Heart left ventricle (tissue), 16 donors: Measurements from ENCODE around the gene ENTPD1. TPM values are rescaled to one million over a fixed set of nuclear protein-coding genes. Genes with fewer than 3 reads are reported as not detected.

ENCODE experiments used
- ATAC-seq, 4 donors: fragments of 200-7000 bp; cut with Tn5 transposase; one replicate each; pipeline ENCODE4 v1.9.1; 2020 to 2022; ENCODE audit warnings: moderate library complexity in 4 of 4, mild to moderate bottlenecking in 3 of 4, moderate number of reproducible peaks in 1 of 4
- DNase-seq, 5 donors: peaks; one replicate each; pipeline ENCODE4 v3.0.0-alpha.2; 2020
- H3K27ac ChIP-seq, 12 donors: fragments of 200-600 bp; sonication (generic) in 4 of 12; one replicate each; pipeline versions ENCODE4 v1.5.0 to v1.8.0; 2016 to 2022; ENCODE audit warnings: mild to moderate bottlenecking in 2 of 12
- H3K27me3 ChIP-seq, 9 donors: fragments of 200-600 bp; sonication (generic) in 2 of 9; one replicate each; pipeline versions ENCODE4 v1.5.1 to v1.8.0; 2016 to 2022; ENCODE audit warnings: mild to moderate bottlenecking in 3 of 9
- H3K36me3 ChIP-seq, 9 donors: fragments of 200-600 bp; sonication (generic) in 2 of 9; one replicate each; pipeline versions ENCODE4 v1.5.0 to v1.8.0; 2018 to 2022; ENCODE audit warnings: mild to moderate bottlenecking in 2 of 9
- H3K4me1 ChIP-seq, 12 donors: fragments of 200-600 bp; sonication (generic) in 4 of 12; one replicate each; pipeline versions ENCODE4 v1.5.0 to v1.8.0; 2016 to 2022; ENCODE audit warnings: mild to moderate bottlenecking in 3 of 12
- H3K4me3 ChIP-seq, 12 donors: fragments of 200-600 bp; sonication (generic) in 4 of 12; one replicate each; pipeline versions ENCODE4 v1.5.0 to v1.8.0; 2017 to 2022; ENCODE audit warnings: mild to moderate bottlenecking in 9 of 12, moderate library complexity in 4 of 12
- H3K9me3 ChIP-seq, 12 donors: fragments of 200-600 bp; sonication (generic) in 4 of 12; one replicate each; pipeline versions ENCODE4 v1.5.0 to v1.8.0; 2016 to 2022; ENCODE audit warnings: mild to moderate bottlenecking in 1 of 12
- POLR2A ChIP-seq, 2 donors: fragments of 450-650 bp; IDR thresholded peaks; one replicate each; pipeline ENCODE4 v1.6.1; 2017; ENCODE audit warnings: antibody characterized with exemption in 2 of 2, mild to moderate bottlenecking in 2 of 2, moderate library complexity in 2 of 2
- WGBS, 4 donors: extraction: QIAGEN DNeasy Blood & Tissue Kit in 2 of 4; methylation state at CpG; one replicate each; pipeline versions ENCODE4 v1.1.5 to v1.1.7; 2013 to 2018; 5-methylcytosine and 5-hydroxymethylcytosine counted together
- intact Hi-C, 10 donors: fragments of 100-400 bp; cut with DNase I; formaldehyde crosslinking; loops; one replicate each; pipeline versions ENCODE4 v1.11.1 to v1.14.2; 2022
- polyA plus RNA-seq, 2 donors: library from polyadenylated mRNA; stranded (reverse); fragments of 200-250 nt; gene quantifications; one replicate each; pipeline ENCODE4 v1.2.3, GENCODE V29; 2013
- total RNA-seq, 9 donors: library from RNA; depleted of rRNA in 2 of 9; stranded (reverse); fragments of >200 nt in 2 of 9; fragmentation: NEBNext Ultra II Directional in 3 of 9; extraction: Animal tissue kit (Norgen Biotek cat#: 25700) in 3 of 9; gene quantifications; one replicate each; pipeline versions ENCODE4 v1.1.0 to v1.2.4, GENCODE V29; 2016 to 2023
- TF ChIP-seq, protein P1 (sequence below), 12 donors: fragments of 200-600 bp; sonication (generic) in 4 of 12; IDR thresholded peaks; one replicate each; pipeline versions ENCODE4 v1.5.0 to v1.8.0; 2018 to 2022; ENCODE audit warnings: antibody characterized with exemption in 12 of 12, mild to moderate bottlenecking in 5 of 12
- donor health status: ischemic (EF 13 %, LVEDD 7.1; RV severe dilation, severe dysfunction).
- donor health status: healthy with polysubstance abuse.
- donor health status: DM: no; HTN: yes; CAD: no.
- donor health status: DM: no; HTN: no; CAD: no.
- donor health status: ischemic (EF 25% LVEDD 6.9; RV normal size, moderate dysfunction).
- donor health status: ischemic (EF 25% LVEDD 5.7; RV mildly dilated, moderate dysfunction).
- donor health status: healthy.
- donor health status: DM: yes; HTN: yes; CAD: no.
- donor health status: ischemic (EF 35%, LVEDD 5.7; RV mildly dilated, moderate dysfunction).
- donor health status: nonischemic (EF 11% LVEDD 7.7; RV severe dilation, severe dysfunction).
- donor health status: DM: yes; HTN: yes; CAD: no.
- donor health status: PGD.
- donor health status: ischemic (EF 29% LVEDD 5.4; RV normal size, mild dysfunction).
- donor health status: nonischemic (EF 23%, LVEDD 6.1; RV moderate dilation, normal function).

ENTPD1 gene
- total and polyA plus RNA-seq, 11 donors, result 3.3 to 23.2 (median 7.6) TPM

- Histone ChIP-seq H3K4me3 (no peak overlapping the region), H3K27ac (no peak overlapping the region), H3K9me3 (peaks cover 0 to 4% (median 0%) of the 10 kb centered on the region in 12 donors), H3K27me3 (no peaks in the 10 kb centered on the region), H3K36me3 (peaks cover 0 to 35% (median 21%) of the 10 kb centered on the region in 9 donors), H3K4me1 (peaks cover 0 to 9% (median 0%) of the 10 kb centered on the region in 12 donors)
- no peak for ATAC-seq
- intact Hi-C loops, result no loop called here
- no peak for DNase-seq
- TF ChIP-seq POLR2A (IDR thresholded peaks at IDR 0.05), result no peak
- TF ChIP-seq, protein P1, sequence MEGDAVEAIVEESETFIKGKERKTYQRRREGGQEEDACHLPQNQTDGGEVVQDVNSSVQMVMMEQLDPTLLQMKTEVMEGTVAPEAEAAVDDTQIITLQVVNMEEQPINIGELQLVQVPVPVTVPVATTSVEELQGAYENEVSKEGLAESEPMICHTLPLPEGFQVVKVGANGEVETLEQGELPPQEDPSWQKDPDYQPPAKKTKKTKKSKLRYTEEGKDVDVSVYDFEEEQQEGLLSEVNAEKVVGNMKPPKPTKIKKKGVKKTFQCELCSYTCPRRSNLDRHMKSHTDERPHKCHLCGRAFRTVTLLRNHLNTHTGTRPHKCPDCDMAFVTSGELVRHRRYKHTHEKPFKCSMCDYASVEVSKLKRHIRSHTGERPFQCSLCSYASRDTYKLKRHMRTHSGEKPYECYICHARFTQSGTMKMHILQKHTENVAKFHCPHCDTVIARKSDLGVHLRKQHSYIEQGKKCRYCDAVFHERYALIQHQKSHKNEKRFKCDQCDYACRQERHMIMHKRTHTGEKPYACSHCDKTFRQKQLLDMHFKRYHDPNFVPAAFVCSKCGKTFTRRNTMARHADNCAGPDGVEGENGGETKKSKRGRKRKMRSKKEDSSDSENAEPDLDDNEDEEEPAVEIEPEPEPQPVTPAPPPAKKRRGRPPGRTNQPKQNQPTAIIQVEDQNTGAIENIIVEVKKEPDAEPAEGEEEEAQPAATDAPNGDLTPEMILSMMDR (IDR thresholded peaks at IDR 0.05), result no peak
These were observed 121.9 kb downstream of the ENTPD1 start for GRCh38 chr10:95877881-95878280.

GRCh38 chr10:95880704-95881103 is 124.7 kb downstream of the ENTPD1 start:
- no peak overlapping the region for H3K4me3 ChIP-seq
- ATAC-seq, result no peak
- H3K36me3 ChIP-seq, result peaks cover 0 to 19% (median 7%) of the 10 kb centered on the region in 9 donors
- DNase-seq, result no peak
- intact Hi-C loops, result no loop called here
- TF ChIP-seq POLR2A (IDR thresholded peaks at IDR 0.05), result no peak
- TF ChIP-seq, protein P1 (IDR thresholded peaks at IDR 0.05), result no peak
- H3K27me3 ChIP-seq, result no peaks in the 10 kb centered on the region
- WGBS, 4 donors, result 77 to 83% (median 82%) methylated on average over 2 of the region's 2 CpGs
- peaks cover 0 to 4% (median 0%) of the 10 kb centered on the region in 12 donors for H3K9me3 ChIP-seq
- peaks cover 0 to 9% (median 0%) of the 10 kb centered on the region in 12 donors for H3K4me1 ChIP-seq
- no peak overlapping the region for H3K27ac ChIP-seq

DNA sequence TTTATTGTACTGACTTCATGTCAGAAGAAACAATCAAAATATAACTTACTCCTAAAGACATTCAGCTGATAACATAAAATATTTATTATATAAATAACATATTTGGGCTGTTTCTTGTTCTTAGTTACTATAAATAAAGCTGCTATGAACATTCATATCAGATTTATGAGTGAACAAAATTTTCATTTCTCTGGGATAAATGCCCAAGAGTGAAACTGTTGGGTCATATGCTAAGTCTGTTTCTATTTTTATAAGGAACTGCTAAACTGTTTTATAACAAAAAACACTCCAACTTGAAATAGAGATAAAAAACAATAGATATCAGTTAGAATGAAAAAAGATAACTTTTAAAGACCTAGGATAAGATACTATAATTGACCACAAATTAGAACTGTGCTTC is 125.4 kb downstream of the ENTPD1 start:
- Histone ChIP-seq H3K36me3 (peaks cover 0 to 13% (median 2%) of the 10 kb centered on the region in 9 donors), H3K27ac (peak overlapping the region in 1 of 12 donors; percentile 9), H3K4me3 (no peak overlapping the region), H3K4me1 (peaks cover 0 to 9% (median 0%) of the 10 kb centered on the region in 12 donors), H3K9me3 (peaks cover 0 to 4% (median 0%) of the 10 kb centered on the region in 12 donors), H3K27me3 (no peaks in the 10 kb centered on the region)
- intact Hi-C loops, result no loop called here
- no peak for DNase-seq
- no peak for ATAC-seq
- TF ChIP-seq POLR2A (IDR thresholded peaks at IDR 0.05), result no peak
- TF ChIP-seq, protein P1 (IDR thresholded peaks at IDR 0.05), result no peak

- WGBS, 4 donors, result 79 to 87% (median 81%) methylated on average over 2 of the region's 2 CpGs
- Histone ChIP-seq H3K27me3 (no peaks in the 10 kb centered on the region), H3K27ac (no peak overlapping the region), H3K36me3 (peaks cover 0 to 42% (median 7%) of the 10 kb centered on the region in 9 donors), H3K4me1 (no peaks in the 10 kb centered on the region), H3K9me3 (no peaks in the 10 kb centered on the region), H3K4me3 (no peak overlapping the region)
- intact Hi-C loops, result no loop called here
- no peak for DNase-seq
- no peak for TF ChIP-seq POLR2A (IDR thresholded peaks at IDR 0.05)
- TF ChIP-seq, protein P1 (IDR thresholded peaks at IDR 0.05), result no peak
- no peak for ATAC-seq
These were observed 133.9 kb downstream of the ENTPD1 start for GRCh38 chr10:95889830-95890229.
